HG03097 (cell line): ENCODE data around the gene DCUN1D2.

ENCODE experiments used
- ATAC-seq: cut with Tn5 transposase; IDR thresholded peaks from one replicate; pipeline ENCODE4 v1.9.1; 2021; ENCODE audit not compliant: unreplicated experiment, low FRiP score

The DCUN1D2 gene

GRCh38 chr13:113520571-113520970 is 30.1 kb upstream of the DCUN1D2 start:
- ATAC-seq = no peak

GRCh38 chr13:113519556-113519955 is 29.0 kb upstream of the DCUN1D2 start:
- ATAC-seq = no peak

DNA sequence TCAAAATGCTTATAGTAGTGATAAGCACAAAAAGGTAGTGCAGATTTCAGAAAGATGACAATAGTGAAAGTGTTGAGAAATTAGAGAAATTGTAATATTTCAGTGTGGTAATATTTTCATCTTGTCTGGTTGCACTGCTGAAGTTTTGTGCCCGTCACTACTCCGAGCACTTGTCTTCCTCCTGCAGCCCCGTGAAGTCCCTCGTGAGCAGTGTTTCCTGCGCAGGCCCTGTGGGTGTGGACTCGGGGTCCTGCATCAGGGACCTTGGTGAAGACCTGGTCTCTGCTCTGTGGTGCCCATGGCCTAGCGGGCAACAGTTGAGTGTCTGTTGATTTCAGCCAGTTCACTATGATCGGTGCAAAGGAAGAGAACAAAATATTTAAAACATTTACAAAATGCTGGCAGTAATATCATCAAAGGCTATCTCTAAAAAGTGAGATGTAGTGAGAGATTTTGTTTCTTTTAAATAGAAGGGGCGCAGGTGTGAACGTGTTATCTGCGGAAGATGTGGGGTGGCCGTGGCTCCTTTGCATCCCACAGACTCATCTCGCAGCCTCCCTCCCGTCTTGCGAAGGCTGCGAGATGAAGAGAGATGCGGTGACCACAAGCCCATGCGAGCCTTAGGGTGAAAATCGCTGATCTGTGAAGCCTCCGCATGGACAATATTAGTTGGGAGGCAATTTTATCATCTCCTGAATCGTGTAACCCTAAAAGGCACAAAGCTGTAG is 27.7 kb upstream of the DCUN1D2 start:
- ATAC-seq = no peak

DNA sequence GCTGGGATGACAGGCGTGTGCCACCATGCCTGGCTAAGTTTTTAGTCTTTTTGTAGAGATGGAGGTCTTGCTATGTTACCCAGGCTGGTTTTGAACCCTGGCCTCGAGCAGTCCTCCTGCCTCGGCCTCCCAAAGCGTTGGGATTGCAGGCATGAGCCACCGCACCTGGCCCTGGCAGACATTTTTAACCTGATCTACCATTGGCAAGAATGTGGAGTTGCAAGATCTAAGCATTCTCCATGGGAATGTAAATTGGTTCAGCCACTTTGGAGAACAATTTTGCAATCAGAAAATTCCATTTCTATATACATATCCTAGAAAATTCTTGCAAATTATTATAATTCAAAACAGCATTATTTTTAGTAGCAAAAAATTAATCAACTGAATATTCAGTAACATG is 24.3 kb upstream of the DCUN1D2 start:
- ATAC-seq = no peak

GRCh38 chr13:113513761-113514160 is 23.2 kb upstream of the DCUN1D2 start:
- ATAC-seq = no peak

- no peak for ATAC-seq
Measured at GRCh38 chr13:113511361-113511760, 20.9 kb upstream of the DCUN1D2 start.

DNA sequence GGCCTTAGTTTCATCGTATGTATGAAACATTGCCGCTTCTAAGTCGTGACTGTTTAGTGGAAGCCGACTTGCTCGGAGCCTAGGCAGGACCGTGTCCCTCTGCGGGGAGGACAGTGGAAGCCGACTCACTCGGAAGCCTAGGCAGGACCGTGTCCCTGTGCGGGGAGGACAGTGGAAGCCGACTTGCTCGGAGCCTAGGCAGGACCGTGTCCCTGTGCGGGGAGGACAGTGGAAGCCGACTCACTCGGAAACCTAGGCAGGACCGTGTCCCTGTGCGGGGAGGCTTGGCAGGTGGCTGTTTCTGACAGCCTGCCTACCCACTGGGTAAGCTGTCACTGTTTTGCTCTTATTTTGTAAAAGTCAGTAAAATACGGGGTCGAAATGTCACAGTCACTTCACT is 20.4 kb upstream of the DCUN1D2 start:
- no peak for ATAC-seq

DNA sequence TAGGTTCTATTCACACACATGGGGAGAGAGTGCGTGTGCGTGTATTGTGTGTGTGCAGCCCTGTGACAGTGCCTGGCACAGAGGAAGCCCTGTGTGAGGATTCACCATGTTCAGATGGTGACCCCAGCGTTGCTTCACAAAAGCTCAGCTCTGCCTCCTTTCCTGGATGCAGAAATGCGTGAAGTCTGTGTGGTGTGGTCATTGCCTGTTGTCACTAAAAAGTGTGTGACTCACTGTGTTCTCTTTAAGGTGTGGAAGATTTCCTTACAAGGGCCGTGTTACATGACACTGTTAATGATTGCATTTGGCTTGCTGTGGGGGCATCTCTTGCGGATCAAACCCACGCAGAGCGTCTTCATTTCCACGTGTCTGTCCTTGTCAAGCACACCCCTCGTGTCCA is 19.5 kb upstream of the DCUN1D2 start:
- no peak for ATAC-seq

DNA sequence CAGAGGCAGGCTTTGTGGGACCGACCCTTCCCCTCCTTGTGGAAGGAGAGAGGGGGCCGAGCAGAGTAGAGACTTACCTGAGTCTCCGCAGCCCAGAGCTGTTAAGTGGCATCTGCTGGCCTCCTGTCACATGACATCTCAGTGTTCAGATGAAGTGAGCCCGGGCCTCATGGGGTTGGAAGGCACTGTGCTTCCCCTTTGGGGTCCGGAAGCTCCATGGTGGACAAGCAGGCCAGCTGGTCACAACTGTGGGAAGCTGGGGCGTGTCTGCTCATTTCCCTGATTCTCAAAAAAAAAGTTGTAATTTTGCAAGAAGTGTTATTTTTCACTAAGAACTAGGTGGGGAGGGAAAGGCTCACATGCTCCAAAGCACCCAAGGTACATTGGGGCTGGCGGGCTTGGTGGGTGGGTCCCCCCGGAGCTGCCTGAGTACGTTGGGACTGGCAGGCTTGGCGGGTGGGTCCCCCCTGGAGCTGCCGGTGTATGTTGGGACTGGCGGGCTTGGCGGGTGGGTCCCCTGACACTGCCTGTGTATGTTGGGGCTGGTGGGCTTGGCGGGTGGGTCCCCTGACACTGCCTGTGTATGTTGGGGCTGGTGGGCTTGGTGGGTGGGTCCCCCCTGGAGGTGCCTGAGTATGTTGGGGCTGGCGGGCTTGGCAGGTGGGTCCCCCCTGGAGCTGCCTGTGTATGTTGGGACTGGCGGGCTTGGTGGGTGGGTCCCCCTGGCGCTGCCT is 18.2 kb upstream of the DCUN1D2 start:
- ATAC-seq = no peak

DNA sequence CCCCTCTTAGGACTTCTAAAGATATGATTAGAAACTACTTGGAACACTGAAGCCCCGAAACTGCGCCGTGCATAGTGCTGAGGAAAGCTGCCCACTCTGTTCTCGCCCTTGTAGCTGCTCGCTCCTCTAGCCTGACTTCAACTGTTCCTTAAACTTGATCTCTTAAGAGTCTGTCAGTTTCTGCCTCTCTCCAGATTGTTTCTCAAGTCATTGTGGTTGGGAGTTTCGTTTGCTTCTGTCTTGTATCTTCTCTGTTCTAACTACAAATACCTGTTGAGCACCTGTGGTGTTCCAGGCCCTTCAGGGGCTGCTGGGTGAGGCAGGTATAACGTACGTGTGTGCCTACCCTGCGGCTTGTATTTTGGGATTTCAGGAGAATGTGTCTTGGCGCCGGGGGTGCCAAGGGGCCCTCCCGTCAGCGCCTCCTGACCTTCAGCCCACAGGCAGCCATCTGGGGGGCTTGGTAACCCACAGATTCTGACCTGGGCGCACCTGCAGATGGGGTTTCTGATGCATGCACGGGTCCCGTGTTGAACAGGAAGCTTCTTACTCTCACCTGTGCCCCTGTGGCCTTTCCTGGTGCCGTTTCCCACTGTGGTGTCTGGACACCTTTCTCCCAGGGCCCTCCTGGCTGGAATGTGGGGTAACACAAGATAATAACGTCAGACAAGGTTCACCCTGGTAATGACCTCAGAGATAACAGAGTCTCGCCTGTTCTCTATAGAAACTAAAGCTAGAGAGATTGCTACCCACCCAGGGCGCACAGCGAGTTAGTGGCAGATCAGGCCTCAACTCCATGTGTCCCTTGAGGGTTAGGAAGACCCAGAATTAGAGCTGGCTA is 17.2 kb upstream of the DCUN1D2 start:
- no peak for ATAC-seq

- ATAC-seq = no peak
Measured at GRCh38 chr13:113506871-113507388, 16.4 kb upstream of the DCUN1D2 start.

GRCh38 chr13:113506025-113506685 is 15.6 kb upstream of the DCUN1D2 start:
- no peak for ATAC-seq

DNA sequence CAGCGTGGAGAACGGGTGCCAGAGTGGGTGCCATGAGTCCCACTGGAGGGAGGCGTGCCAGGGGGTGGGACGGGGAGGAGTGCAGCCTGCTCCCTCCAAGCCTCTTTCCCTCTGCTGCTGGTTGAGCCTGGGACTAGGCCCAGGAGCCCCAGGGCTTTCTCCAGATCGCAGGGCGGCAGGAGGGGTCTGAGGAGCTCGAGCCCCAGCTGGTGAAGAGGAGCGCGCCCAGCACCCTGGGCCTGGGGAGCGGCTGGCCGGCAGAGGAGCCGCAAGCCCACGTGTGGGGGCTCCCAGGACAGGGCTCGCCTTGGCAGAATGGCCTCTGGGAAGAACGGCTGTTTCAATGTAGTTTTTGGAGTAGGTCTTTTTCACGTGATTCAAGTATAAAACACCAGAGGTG is 12.2 kb upstream of the DCUN1D2 start:
- no peak for ATAC-seq

- no peak for ATAC-seq
Measured at GRCh38 chr13:113500530-113501265, 10.2 kb upstream of the DCUN1D2 start.

DNA sequence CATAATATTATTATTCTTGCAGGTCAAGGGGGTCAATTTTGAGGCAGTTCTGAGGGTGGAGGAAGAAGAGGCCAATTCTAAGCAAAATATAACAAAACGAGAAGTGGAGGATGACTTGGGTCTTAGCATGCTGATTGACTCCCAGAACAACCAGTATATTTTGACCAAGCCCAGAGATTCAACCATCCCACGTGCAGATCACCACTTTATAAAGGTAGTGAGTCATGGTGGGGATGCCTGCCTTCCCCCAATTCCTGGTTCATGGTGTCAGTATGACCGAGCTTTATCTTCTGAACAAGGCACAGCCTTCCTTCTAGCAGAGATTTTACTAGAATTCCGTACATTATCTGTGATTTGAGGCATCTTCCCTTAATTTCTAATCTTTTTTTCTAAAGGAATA is 9.4 kb upstream of the DCUN1D2 start:
- ATAC-seq = no peak

DNA sequence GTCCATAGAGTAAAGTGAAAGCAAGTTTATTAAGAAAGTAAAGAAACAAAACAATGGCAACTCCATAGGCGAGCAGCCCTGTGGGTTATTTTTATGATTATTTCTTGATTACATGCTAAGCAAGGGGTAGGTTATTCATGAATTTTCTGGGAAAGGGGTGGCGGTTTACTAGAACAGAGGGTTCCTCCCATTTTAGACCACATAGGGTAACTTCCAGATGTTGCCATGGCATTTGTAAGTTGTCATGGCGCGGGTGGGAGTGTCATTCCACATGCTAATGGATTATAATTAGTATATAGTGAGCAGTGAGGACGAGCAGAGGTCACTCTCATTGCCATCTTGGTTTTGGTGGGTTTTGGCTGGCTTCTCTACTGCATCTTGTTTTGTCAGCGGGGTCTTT is 8.4 kb upstream of the DCUN1D2 start:
- ATAC-seq = no peak

GRCh38 chr13:113497217-113497616 is 6.7 kb upstream of the DCUN1D2 start:
- no peak for ATAC-seq

DNA sequence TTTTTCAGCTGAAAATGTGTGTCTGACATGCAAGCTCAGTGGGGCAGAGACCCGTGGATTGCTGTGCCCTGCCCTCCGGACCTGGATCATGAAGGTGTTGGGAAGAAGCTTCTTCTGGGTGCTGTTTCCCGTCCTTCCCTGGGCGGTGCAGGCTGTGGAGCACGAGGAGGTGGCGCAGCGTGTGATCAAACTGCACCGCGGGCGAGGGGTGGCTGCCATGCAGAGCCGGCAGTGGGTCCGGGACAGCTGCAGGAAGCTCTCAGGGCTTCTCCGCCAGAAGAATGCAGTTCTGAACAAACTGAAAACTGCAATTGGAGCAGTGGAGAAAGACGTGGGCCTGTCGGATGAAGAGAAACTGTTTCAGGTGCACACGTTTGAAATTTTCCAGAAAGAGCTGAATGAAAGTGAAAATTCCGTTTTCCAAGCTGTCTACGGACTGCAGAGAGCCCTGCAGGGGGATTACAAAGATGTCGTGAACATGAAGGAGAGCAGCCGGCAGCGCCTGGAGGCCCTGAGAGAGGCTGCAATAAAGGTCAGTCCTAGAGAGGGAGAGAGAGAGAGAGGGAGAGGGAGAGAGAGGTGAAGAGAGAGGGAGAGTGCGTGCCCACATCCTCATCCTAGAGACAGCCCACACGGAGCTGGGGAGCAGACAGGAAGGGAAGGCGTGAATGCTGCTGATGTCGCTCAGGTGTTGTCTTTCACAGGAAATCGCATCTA is 5.1 kb upstream of the DCUN1D2 start:
- no peak for ATAC-seq

GRCh38 chr13:113493315-113493951 is 2.9 kb upstream of the DCUN1D2 start:
- no peak for ATAC-seq
